GM12892 (cell line): ENCODE data around the gene RASSF4.

ENCODE experiments used
- DNase-seq: peaks from one replicate; pipeline ENCODE4 v3.0.0; 2011; ENCODE audit not compliant: insufficient read length
- FAIRE-seq: peaks from 2 replicates; lab custom pipeline; 2011; peaks lifted over from hg19 to GRCh38; lab: Jason Lieb, UNC
- POLR2A ChIP-seq: IDR thresholded peaks from 2 replicates; pipeline ENCODE4 v1.6.1; 2011; ENCODE audit warnings: low read depth, low read length, control low read depth
- POLR2AphosphoS5 ChIP-seq: IDR thresholded peaks from 2 replicates; pipeline ENCODE4 v1.6.1; 2011; ENCODE audit warnings: low read depth, low read length, control low read depth
- TAF1 ChIP-seq: IDR thresholded peaks from 2 replicates; pipeline ENCODE4 v1.6.1; 2011; ENCODE audit warnings: low read depth, mild to moderate bottlenecking, control low read depth, low read length, borderline replicate concordance

The RASSF4 gene

DNA sequence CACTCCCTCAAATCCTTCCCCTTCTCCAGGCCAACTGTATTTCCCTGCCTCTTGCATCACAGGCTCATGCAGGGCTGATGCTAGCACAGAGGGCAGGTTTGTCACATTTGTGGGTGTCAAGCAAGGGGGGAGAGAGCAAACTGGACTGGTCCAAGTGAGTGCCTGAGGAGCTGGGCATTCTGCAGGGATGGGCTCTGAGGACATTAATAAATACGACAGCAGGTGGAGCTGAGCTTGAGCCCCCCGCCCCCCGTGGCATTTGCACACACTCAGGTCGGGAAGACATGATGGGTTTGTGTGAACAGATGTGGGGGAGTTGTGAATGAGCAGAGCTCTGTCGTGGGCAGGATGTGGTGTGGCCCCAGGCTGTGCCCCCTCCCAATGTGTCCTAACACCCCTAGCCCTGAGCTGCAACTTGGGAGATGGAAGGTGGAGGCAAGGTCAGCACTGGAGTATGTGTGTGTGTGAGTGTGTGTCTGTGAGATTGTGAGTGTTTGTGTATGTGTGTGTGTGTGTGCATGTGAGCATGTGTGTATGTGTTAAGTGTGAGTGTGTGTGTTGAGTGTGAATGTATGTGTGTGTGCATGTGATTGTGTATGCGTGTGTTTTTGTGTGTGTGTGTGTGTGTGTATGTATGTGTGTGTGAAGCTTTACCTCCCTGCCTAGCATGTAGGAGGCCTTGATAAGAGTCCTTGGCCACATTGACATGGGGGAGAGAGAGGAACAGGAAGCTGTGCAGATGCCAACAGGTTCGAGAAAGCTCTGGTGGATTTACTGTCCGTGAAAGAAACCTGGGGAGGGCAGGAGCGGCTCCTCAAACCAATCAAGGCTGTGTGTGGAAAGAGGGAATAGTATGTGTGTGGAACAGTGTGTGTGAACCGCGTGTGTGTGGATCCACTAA lies 9.1 kb downstream of the RASSF4 start:
- peak; percentile 87 for FAIRE-seq
- TF ChIP-seq POLR2A (no peak), POLR2AphosphoS5 (no peak), TAF1 (no peak)

GRCh38 chr10:44969854-44970253 lies 10.3 kb downstream of the RASSF4 start:
- DNase-seq (no peak), FAIRE-seq (no peak)
- no peak for TF ChIP-seq POLR2A
- no peak for TF ChIP-seq TAF1
- no peak for TF ChIP-seq POLR2AphosphoS5

More for the DNA sequence above, 9.1 kb downstream of the RASSF4 start:
- no peak for DNase-seq

DNA sequence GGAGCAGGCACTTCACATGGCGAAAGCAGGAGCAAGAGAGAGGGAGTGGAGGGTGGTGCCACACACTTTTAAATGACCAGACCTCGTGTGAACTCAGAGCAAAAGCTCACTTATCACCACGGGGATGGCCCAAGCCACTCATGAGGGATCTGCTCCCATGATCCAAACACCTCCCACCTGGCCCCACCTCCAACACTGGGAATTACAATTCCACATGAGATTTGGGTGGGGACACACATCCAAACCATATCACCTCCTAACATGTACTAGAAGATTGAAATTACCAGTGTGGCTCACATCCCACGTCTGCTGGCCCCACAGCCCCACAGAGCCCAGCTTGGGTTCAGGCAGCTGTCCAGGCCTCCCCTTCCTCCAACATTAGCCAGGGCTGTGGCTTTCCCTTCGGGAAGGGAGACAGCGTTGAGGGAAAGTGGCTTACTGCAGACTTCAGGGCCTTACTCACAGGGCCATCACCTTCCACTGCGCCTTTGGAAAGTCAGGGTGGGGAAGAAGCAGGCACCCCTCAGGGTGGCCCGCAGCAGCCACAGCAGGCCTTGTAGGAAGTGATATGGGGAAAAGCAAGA lies 11.3 kb downstream of the RASSF4 start:
- TF ChIP-seq POLR2AphosphoS5 = no peak
- TF ChIP-seq POLR2A = no peak
- no peak for TF ChIP-seq TAF1
- no peak for DNase-seq
- no peak for FAIRE-seq

- TF ChIP-seq POLR2A = no peak
- no peak for TF ChIP-seq TAF1
- FAIRE-seq = no peak
- DNase-seq = no peak
Measured at GRCh38 chr10:44971434-44971833, 11.8 kb downstream of the RASSF4 start.

- no peak for TF ChIP-seq POLR2A
- no peak for TF ChIP-seq TAF1
- no peak for TF ChIP-seq POLR2AphosphoS5
- DNase-seq (no peak), FAIRE-seq (no peak)
Measured at GRCh38 chr10:44971935-44972757, 12.5 kb downstream of the RASSF4 start.

- TF ChIP-seq POLR2A = no peak
- no peak for TF ChIP-seq POLR2AphosphoS5
- TF ChIP-seq TAF1 = no peak
- DNase-seq = no peak
- FAIRE-seq = peak; percentile 5
Measured at GRCh38 chr10:44972874-44973306, 13.3 kb downstream of the RASSF4 start.

- DNase-seq (no peak), FAIRE-seq (peak; percentile 78)
- TF ChIP-seq POLR2AphosphoS5 (no peak), POLR2A (no peak), TAF1 (no peak)
Measured at GRCh38 chr10:44973323-44974081, 13.9 kb downstream of the RASSF4 start.

DNA sequence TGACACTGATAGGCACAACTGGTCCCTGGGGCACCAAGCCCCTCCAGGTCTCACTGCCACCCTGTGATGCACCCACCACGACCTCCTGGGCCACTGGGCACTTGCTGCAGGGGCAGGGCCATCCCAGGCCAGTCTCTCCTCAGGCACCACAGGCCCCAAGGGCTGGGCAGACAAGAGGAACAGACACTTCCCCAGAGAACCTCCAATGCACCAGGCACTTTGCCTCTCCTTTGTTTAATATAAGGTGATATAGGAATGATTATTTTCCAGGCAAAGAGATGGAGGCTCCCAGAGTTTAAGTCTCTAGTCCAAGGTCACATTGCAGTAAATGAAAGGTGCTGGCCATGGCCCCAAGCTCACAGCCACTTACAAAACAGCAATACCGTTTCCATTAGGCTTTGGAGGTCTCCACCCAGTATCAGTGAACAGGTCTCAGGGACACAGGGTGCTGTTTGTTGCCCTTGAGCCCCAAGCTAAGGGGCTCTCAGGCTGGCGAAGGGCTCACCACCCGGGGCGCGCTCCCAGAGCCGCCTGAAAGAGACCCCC lies 14.6 kb downstream of the RASSF4 start:
- TF ChIP-seq POLR2AphosphoS5 (no peak), POLR2A (no peak), TAF1 (no peak)
- FAIRE-seq = peak; percentile 14
- no peak for DNase-seq

DNA sequence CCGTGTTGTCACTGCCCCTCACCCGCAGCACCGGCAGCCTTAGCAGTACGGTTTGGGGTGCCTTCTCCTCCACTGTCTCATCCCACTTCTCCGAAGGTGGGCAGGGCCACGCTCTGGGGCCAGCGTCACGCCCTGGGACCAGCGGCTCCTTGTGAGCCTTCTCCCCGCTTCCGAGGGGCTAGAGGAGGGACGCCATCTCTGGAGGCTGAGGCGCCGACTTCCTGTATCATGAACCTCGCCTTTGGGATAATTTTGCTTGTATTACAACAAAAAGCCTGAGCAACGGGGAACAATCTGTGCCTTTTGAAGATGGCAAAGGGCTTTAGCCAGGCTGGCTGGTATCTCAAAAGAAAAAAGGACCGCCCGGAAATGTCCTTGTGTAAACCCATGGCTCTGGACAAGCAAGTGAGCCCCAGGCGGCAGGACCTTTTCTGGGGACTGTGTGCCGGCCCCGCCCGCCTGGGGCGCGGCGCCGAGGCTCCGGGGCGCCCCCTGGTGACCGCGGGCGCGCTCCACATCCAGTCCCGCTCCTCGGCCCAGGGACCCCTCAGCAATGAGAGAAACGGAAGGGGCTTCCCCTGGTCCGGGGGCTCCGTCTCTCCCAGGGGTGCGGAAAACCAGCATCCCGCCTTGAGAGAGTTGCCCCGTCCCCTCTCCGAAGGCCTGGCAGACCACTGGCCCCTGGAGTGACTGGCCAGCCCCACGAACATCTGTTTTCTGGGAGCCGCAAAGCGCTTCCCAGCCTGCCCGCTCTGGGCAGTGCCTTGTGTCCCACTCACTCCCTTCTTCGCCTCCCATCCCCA lies 15.2 kb downstream of the RASSF4 start:
- peak; percentile 78 for FAIRE-seq

More for the DNA sequence above, 15.2 kb downstream of the RASSF4 start:
- DNase-seq = peak; percentile 87
- TF ChIP-seq POLR2A (no peak; the same call in 1 of the 2 replicates), TAF1 (no peak), POLR2AphosphoS5 (0 out of 2 replicates have a peak, but pooled peaks have one; percentile 19)
